GM12801 (cell line): ENCODE results near the gene MT3.

ENCODE experiments used
- TF ChIP-seq, protein P1 (sequence below): IDR thresholded peaks from one replicate; pipeline ENCODE4 v1.5.1; 2011; ENCODE audit warnings: control low read depth; ENCODE audit not compliant: insufficient read length; ENCODE audit errors: extremely low read depth

MT3 gene

DNA sequence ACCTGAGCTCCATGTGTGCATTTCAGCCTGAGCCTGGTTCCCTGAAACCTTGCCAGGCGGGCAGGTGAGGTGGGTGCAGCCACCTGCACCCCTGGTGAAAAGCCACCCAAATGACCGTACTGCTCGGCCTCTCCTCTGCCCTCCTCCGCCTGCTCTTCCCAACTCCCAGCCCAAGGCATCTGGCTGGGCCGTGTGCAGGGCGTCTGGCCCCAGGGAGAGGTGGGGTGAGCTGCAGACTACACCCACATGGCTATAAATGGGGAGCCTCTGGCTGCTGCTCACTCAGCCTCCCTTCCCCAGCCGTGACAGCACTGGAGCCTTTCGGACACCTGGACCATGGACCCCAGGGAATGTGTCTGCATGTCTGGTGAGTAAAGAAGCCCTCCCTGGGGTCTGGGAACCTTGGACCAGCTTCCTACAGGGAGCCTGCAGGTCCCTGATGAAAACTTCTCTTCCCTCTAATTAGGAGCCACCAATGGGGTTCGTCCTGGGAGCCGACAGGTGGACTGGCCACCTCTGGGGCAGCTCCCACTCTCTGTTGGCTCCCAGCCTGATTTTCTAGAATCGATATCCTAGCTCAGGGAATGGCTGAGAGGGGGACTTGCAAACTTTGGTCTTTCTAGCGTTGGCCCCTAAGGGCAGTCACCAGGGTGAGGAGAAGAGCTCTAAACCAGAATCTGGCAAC, 24.4 kb upstream of the MT3 start, which contains the start of gene MT4:
Gene MT4, plus strand, starts transcription at position 281 of the 685 bp plus-strand sequence. Its CDS starts 56 bp downstream, at position 337.
- TF ChIP-seq, protein P1, sequence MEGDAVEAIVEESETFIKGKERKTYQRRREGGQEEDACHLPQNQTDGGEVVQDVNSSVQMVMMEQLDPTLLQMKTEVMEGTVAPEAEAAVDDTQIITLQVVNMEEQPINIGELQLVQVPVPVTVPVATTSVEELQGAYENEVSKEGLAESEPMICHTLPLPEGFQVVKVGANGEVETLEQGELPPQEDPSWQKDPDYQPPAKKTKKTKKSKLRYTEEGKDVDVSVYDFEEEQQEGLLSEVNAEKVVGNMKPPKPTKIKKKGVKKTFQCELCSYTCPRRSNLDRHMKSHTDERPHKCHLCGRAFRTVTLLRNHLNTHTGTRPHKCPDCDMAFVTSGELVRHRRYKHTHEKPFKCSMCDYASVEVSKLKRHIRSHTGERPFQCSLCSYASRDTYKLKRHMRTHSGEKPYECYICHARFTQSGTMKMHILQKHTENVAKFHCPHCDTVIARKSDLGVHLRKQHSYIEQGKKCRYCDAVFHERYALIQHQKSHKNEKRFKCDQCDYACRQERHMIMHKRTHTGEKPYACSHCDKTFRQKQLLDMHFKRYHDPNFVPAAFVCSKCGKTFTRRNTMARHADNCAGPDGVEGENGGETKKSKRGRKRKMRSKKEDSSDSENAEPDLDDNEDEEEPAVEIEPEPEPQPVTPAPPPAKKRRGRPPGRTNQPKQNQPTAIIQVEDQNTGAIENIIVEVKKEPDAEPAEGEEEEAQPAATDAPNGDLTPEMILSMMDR: no peak

DNA sequence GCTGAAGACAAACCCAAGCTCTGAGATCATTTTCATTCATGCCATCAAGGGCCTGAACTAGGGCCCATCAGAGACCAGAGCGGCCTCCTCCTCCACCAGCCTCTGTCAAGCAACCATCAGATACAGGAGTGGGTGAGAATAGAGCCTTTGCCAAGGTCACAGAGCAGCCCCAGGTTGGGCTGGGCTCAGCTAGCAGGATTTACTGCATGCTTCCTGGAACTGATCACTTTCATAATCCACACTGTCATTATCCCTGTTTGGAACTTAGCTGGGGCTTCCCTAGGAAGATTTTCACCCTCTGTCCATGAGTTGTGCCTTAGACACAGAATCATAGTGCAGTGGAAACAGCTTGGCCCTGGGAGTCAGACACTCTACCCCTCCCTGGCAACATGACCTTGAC, 19.4 kb upstream of the MT3 start:
- TF ChIP-seq, protein P1: no peak

DNA sequence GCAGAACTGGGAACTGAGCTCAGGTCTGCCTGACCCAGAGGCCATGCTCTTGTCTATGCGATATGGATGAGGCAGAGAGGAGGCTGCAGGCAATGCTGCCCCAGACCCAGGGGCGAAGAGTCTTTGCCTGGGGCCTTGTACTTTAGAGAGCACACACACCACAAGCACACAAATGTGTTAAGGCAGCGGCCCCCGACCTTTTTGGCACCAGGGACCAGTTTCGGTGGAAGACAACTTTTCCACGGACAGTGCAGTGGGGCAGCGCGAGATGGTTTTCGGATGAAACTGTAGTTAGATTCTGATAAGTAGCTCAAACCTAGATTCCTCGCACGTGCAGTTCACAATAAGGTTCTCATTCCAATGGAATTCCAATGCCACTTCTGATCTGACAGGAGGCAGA, 17.8 kb upstream of the MT3 start:
- TF ChIP-seq, protein P1: no peak

DNA sequence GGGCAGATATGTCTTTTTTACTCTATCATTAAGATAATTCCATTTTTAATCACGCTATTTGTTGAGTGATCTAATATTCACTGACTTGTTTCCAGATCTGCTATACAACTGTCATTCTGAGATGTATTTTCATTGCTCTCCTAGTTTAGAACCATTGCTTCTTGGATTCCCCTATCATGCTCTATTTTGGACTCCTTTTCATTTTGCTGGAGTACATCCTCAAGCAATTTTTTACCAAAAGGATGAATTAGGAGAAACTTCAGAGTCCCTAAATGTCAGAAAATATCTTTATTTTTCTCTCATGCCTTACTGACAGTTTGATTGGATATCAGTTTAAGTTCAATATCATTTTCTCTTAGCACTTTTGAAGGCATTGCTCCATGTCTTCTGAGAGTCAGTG, 14.7 kb upstream of the MT3 start:
- TF ChIP-seq, protein P1: no peak

DNA sequence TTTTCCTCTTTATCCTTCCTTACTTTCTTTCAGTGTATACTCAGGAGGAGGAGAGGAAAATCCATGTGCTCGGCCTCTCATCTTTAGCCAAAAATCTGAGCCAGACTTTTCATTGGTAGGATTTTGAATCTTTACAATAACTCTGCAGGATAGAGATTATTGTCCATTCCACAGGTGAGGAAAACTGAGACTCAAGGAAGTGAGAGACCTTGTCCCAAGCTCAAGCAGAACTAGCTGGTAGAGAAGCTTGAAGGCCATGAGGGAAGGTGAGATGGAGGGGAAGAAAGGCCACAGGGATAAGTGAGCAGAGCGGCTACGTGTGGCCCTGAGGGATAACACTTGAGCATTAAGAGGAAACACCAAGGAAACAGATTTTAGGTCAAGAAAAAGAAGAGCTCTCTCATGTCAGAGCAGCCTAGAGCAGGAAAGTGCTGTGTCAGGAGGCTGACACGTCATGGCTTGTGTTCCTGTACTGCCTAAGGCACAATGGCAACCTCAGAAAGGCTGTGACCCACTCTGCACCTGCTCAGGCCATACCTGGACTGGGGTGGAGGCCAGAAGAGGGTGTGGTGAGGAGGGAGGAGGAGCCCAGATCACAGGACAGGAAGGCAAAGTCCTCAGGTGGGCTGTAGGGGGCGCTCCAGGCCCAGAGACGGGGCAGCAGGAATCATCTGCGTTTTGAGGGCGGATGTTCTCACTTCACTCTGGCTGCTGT, 12.6 kb upstream of the MT3 start:
- TF ChIP-seq, protein P1: no peak

DNA sequence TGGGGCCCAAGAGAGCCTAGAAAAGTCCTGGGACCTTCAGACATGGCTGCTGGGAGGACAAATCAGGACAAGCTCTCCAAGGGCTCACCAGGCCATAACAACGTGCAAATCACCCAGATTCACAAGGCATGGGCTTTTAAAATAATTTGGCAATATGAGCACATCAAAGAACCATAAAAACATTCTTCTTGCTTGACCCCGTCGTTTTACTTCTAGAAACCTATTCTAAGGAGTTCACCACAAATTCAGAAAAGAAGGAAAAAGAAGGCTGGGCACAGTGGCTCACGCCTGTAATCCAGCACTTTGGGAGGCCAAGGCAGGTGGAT, 12.1 kb upstream of the MT3 start:
- TF ChIP-seq, protein P1: no peak

DNA sequence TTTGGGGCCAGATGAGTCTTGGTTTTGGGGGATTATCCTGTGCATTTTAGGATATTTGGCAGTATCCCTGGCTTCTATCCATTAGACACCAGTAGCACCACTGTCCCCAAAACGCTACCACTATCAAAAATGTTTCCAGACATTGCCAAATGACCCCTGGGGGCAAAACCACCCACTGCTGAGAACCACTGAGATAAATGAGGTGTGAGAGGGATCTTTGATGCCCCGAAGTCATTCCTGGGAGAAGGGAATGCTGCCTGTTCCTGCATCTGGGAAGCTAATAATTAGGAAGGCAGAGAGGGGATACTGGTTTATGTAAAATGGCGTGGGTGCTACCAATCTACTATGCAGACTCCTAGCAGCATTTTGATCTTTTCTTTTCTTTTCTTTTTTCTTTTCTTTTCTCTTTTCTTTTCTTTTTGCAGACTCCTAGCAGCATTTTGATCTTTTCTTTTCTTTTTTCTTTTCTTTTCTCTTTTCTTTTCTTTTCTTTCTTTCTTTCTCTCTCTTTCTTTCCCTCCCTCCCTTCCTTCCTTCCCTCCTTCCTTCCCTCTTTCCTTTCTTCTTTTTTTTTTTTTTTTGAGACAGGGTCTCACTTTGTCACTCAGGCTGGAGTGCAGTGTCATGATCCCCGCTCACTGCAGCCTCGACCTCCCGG, 8.8 kb upstream of the MT3 start:
- TF ChIP-seq, protein P1: no peak
